ENCODE data around the gene NPC2. TPM values are rescaled to one million over a fixed set of nuclear protein-coding genes. Genes with fewer than 3 reads are reported as not detected.

NPC2 gene
- total and polyA plus RNA-seq, 2 of the 4 experiments (the other 2 are of a cell fraction) = 210 to 273 TPM

DNA sequence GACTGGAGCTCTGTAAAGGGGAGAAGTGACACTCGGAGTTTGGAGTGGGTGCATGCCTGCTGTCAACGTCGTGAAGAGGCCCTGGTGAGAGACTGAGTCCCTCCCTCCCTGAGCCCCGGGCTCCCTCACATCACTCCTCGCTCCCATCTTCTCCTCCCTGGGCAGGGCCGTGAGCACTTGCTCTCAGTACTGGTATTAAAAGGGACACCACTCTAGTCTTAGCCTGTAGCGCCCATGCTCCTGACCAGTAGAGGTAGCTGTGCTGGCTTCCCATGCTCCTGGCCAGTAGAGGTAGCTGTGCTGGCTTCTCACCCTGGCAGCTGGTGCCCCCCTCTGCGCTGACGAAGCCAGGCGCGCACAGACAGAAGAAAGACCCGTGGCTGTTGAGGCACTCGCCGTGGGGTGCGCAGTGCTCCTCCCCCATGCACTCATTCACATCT lies 15.2 kb upstream of the NPC2 start:
- Histone ChIP-seq H3K56ac (ENCODE audit: extremely low read depth, insufficient read depth, low read length) (no peak overlapping the region), H4K5ac (ENCODE audit: low read depth, low read length) (no peak overlapping the region), H3K27me3 (ENCODE audit: control insufficient read depth, insufficient read depth, low read length) (no peaks in the 10 kb centered on the region), H3K14ac (replicated peaks; ENCODE audit: low read depth, low read length) (no peak overlapping the region), H2AFZ (replicated peaks; ENCODE audit: low read length, poor library complexity) (no peak overlapping the region), H3K9me3 (ENCODE audit: control insufficient read depth, insufficient read depth, low read length) (no peaks in the 10 kb centered on the region), H2BK20ac (ENCODE audit: low read depth, low read length) (no peak overlapping the region), H3K9me1 (ENCODE audit: insufficient read depth, low read length) (peaks cover 17% of the 10 kb centered on the region; the same call in 1 of the 2 replicates), H3K27ac (ENCODE audit: insufficient read depth, low read length) (no peak overlapping the region), H3K18ac (ENCODE audit: low read depth, low read length) (no peak overlapping the region), H3K23ac (ENCODE audit: low read depth, low read length) (no peak overlapping the region), H3K4ac (ENCODE audit: low read depth, low read length) (no peak overlapping the region), H2AK9ac (replicated peaks; ENCODE audit: low read depth, low read length, poor library complexity) (no peak overlapping the region), H2BK15ac (ENCODE audit: low read depth, low read length) (no peak overlapping the region), H3K4me1 (ENCODE audit: control insufficient read depth, insufficient read depth, low read length) (peaks cover 10% of the 10 kb centered on the region), H2AK5ac (ENCODE audit: low read depth, low read length) (no peak overlapping the region), H2BK120ac (ENCODE audit: low read depth, low read length) (no peak overlapping the region), H4K8ac (ENCODE audit: low read depth in 2 of 2, low read length in 2 of 2) (no peak overlapping the region), H4K20me1 (ENCODE audit: insufficient read depth, low read length) (no peaks in the 10 kb centered on the region), H2BK5ac (ENCODE audit: low read depth, low read length, poor library complexity, severe bottlenecking) (no peak overlapping the region), H3K4me3 (ENCODE audit: insufficient read depth, low read depth, low read length) (no peak overlapping the region), H4K91ac (ENCODE audit: insufficient read depth, low read depth, low read length) (no peak overlapping the region), H3K4me2 (ENCODE audit: low read depth, low read length) (no peak overlapping the region), H3K36me3 (ENCODE audit: control insufficient read depth, insufficient read depth, low read length) (peaks cover 19% of the 10 kb centered on the region), H3K9ac (ENCODE audit: low read depth, low read length) (no peak overlapping the region), H3K79me1 (ENCODE audit: low read depth in 1 of 2, low read length in 2 of 2) (peaks cover 0 to 4% of the 10 kb centered on the region in 2 experiments; a peak in 1 of 4 replicates)
- ATAC-seq (ENCODE audit: low read depth) (peak; percentile 38; the same call in 1 of the 2 replicates), DNase-seq (no peak)
- ChIA-PET POLR2A (ENCODE audit: unreplicated experiment) (no interaction called here), CTCF (no interaction called here)
- dilution Hi-C loops (cut with HindIII; ENCODE audit: low sequenced_read_pairs, unreplicated experiment) = no loop called here
- in situ Hi-C loops (cut with MboI; ENCODE audit: low sequenced_read_pairs) = loop anchor here (10.0 kb wide), 1 partner anchor 286 kb away; no protein-coding TSS in a partner anchor
- WGBS, 2 experiments (ENCODE audit: extremely low coverage in 2 of 2, insufficient read length in 1 of 2) = no CpG with 5 or more reads among the region's 15 CpGs
- intact Hi-C loops (cut with micrococcal nuclease) = no loop called here
- no peak for TF ChIP-seq MAZ (IDR thresholded peaks at IDR 0.05; ENCODE audit: borderline replicate concordance, low read depth, low read length)
- TF ChIP-seq CTCF (conservative IDR thresholded peaks at IDR 0.05; ENCODE audit: low read depth, low read length) = peak; percentile 52
- peak; percentile 15; the same call in 1 of the 2 replicates for TF ChIP-seq RAD21 (IDR thresholded peaks at IDR 0.05; ENCODE audit: low read length)
- no peak for TF ChIP-seq USF2 (IDR thresholded peaks at IDR 0.05; ENCODE audit: low read depth, low read length)
- peak; percentile 12; the same call in 1 of the 2 replicates for TF ChIP-seq SMC3 (IDR thresholded peaks at IDR 0.05; ENCODE audit: low read depth, low read length)
- BruUV-seq (replicated peaks) = no TSS peak
